HG02798 (cell line): Measurements from ENCODE around the gene STAP2.
A peak's percentile ranks its signal among the peaks of the same experiment; 100 is the strongest.
"Not testable (repeated sequence)": the region's sequence is repeated elsewhere in the genome, so short reads cannot be mapped to it uniquely, and the experiment has no call there.

Experiments used
- ATAC-seq: cut with Tn5 transposase; IDR thresholded peaks from one replicate; pipeline ENCODE4 v1.9.1; 2021; ENCODE audit warnings: mild to moderate bottlenecking; ENCODE audit not compliant: unreplicated experiment, poor library complexity

STAP2 gene

GRCh38 chr19:4328991-4329681, 9.5 kb downstream of the STAP2 start:
- ATAC-seq = not testable (repeated sequence)

GRCh38 chr19:4328243-4328990, 10.2 kb downstream of the STAP2 start:
- ATAC-seq = peak; percentile 87

GRCh38 chr19:4327877-4328242, 10.8 kb downstream of the STAP2 start:
- ATAC-seq = no peak

GRCh38 chr19:4327252-4327876, 11.3 kb downstream of the STAP2 start:
- ATAC-seq = no peak

GRCh38 chr19:4326837-4327251, 11.8 kb downstream of the STAP2 start:
- ATAC-seq = no peak

- ATAC-seq = no peak
Observed at GRCh38 chr19:4326215-4326836, 12.3 kb downstream of the STAP2 start.

GRCh38 chr19:4324228-4324627, 14.4 kb downstream of the STAP2 start:
- no peak for ATAC-seq

- ATAC-seq = no peak
Observed at GRCh38 chr19:4323692-4324091, 14.9 kb downstream of the STAP2 start.

GRCh38 chr19:4322942-4323665, 15.5 kb downstream of the STAP2 start:
- no peak for ATAC-seq

- ATAC-seq = no peak
Observed at GRCh38 chr19:4320419-4320818, 18.2 kb downstream of the STAP2 start.

GRCh38 chr19:4319067-4319718, 19.4 kb downstream of the STAP2 start:
- no peak for ATAC-seq

GRCh38 chr19:4318460-4318859, 20.2 kb downstream of the STAP2 start:
- ATAC-seq = no peak

GRCh38 chr19:4316956-4317355, 21.7 kb downstream of the STAP2 start:
- ATAC-seq = no peak

GRCh38 chr19:4313847-4314490, 24.7 kb downstream of the STAP2 start:
- no peak for ATAC-seq

- ATAC-seq = no peak
Observed at GRCh38 chr19:4310247-4311121, 28.1 kb downstream of the STAP2 start.

GRCh38 chr19:4305659-4306058, 33.0 kb downstream of the STAP2 start:
- ATAC-seq = no peak

GRCh38 chr19:4305257-4305612, 33.4 kb downstream of the STAP2 start:
- no peak for ATAC-seq

- no peak for ATAC-seq
Observed at GRCh38 chr19:4304538-4305256, 33.9 kb downstream of the STAP2 start, which contains the start of gene FSD1. TSS of gene FSD1 (plus strand) at chr19:4304598. CDS start at chr19:4304747, 149 bp downstream.
